Upper lobe of left lung (tissue), 6 donors: ENCODE results near the gene PTPRO. TPM values are rescaled to one million over a fixed set of nuclear protein-coding genes. Genes with fewer than 3 reads are reported as not detected.

Experiments used
- ATAC-seq, 2 donors: fragments of 200-7000 bp; cut with Tn5 transposase; one replicate each; pipeline ENCODE4 v1.9.1; 2022; ENCODE audit warnings: mild to moderate bottlenecking in 2 of 2, moderate library complexity in 2 of 2; ENCODE audit not compliant: low FRiP score in 2 of 2
- DNase-seq, 2 donors: peaks; one replicate each; pipeline ENCODE4 v3.0.0-alpha.2; 2019 to 2020
- H3K27ac ChIP-seq, 4 donors: fragments of 200-600 bp; sonication (generic); one replicate each; pipeline ENCODE4 v1.5.1; 2016 to 2019
- H3K27me3 ChIP-seq, 4 donors: fragments of 200-600 bp; sonication (generic); one replicate each; pipeline ENCODE4 v1.5.1; 2017 to 2019
- H3K36me3 ChIP-seq, 4 donors: fragments of 200-600 bp; sonication (generic); one replicate each; pipeline ENCODE4 v1.5.1; 2016 to 2019
- H3K4me1 ChIP-seq, 4 donors: fragments of 200-600 bp; sonication (generic); one replicate each; pipeline ENCODE4 v1.5.1; 2018 to 2019
- H3K4me3 ChIP-seq, 4 donors: fragments of 200-600 bp; sonication (generic); one replicate each; pipeline ENCODE4 v1.5.1; 2017 to 2019; ENCODE audit warnings: mild to moderate bottlenecking in 2 of 4, moderate library complexity in 1 of 4
- H3K9me3 ChIP-seq, 4 donors: fragments of 200-600 bp; sonication (generic); one replicate each; pipeline ENCODE4 v1.5.1; 2018 to 2019
- EP300 ChIP-seq, 4 donors: sonication (generic); formaldehyde crosslinking; IDR thresholded peaks; one replicate each; pipeline ENCODE4 v1.5.1; 2017; ENCODE audit warnings: antibody characterized with exemption in 4 of 4, control low read depth in 2 of 4
- POLR2A ChIP-seq, 4 donors: fragments of 450-650 bp; IDR thresholded peaks; one replicate each; pipeline ENCODE4 v1.5.1; 2016 to 2017; ENCODE audit warnings: antibody characterized with exemption in 4 of 4, mild to moderate bottlenecking in 2 of 4
- POLR2AphosphoS5 ChIP-seq, 2 donors: sonication (generic); formaldehyde crosslinking; IDR thresholded peaks; one replicate each; pipeline ENCODE4 v1.5.1; 2017; ENCODE audit warnings: antibody characterized with exemption in 2 of 2
- whole genome bisulfite sequencing, 2 donors: methylation state at CpG; one replicate each; pipeline ENCODE4 v1.1.5; 2017 to 2018; 5-methylcytosine and 5-hydroxymethylcytosine counted together
- total RNA-seq, 6 donors: library from RNA; depleted of rRNA in 4 of 6; stranded (reverse); fragments of >200 nt in 4 of 6; gene quantifications; one replicate each; pipeline versions ENCODE4 v1.1.0 to v1.2.1, GENCODE V29; 2016 to 2021
- TF ChIP-seq, protein P1 (sequence below), 6 experiments: fragments of 450-650 bp in 4 of 6; fragments of 200-600 bp in 2 of 6; sonication (generic) in 2 of 6; IDR thresholded peaks; one replicate each; pipeline ENCODE4 v1.5.1; 2016 to 2019; ENCODE audit warnings: antibody characterized with exemption in 6 of 6
- donor health status: DM: no; HTN: no; CAD: no; lungs with moderate emphysema.
- donor health status: DM: no; HTN: yes; CAD: no; lungs with severe emphysema.

The PTPRO gene
- total RNA-seq, 6 donors from 2014 or later: 3.6 to 19.0 (median 8.4) TPM

- ATAC-seq: no peak
- Histone ChIP-seq H3K9me3 (no peaks in the 10 kb centered on the region), H3K4me3 (no peak overlapping the region), H3K27ac (no peak overlapping the region), H3K27me3 (no peaks in the 10 kb centered on the region), H3K36me3 (no peaks in the 10 kb centered on the region), H3K4me1 (no peaks in the 10 kb centered on the region)
- DNase-seq: no peak
- WGBS, 2 donors: 92 to 96% methylated on average over 3 of the region's 3 CpGs
- TF ChIP-seq EP300 (IDR thresholded peaks at IDR 0.05) (no peak), POLR2AphosphoS5 (IDR thresholded peaks at IDR 0.05) (no peak), POLR2A (IDR thresholded peaks at IDR 0.05) (no peak)
- TF ChIP-seq, protein P1, sequence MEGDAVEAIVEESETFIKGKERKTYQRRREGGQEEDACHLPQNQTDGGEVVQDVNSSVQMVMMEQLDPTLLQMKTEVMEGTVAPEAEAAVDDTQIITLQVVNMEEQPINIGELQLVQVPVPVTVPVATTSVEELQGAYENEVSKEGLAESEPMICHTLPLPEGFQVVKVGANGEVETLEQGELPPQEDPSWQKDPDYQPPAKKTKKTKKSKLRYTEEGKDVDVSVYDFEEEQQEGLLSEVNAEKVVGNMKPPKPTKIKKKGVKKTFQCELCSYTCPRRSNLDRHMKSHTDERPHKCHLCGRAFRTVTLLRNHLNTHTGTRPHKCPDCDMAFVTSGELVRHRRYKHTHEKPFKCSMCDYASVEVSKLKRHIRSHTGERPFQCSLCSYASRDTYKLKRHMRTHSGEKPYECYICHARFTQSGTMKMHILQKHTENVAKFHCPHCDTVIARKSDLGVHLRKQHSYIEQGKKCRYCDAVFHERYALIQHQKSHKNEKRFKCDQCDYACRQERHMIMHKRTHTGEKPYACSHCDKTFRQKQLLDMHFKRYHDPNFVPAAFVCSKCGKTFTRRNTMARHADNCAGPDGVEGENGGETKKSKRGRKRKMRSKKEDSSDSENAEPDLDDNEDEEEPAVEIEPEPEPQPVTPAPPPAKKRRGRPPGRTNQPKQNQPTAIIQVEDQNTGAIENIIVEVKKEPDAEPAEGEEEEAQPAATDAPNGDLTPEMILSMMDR (IDR thresholded peaks at IDR 0.05): no peak
Observed at GRCh38 chr12:15443050-15443449, 120.7 kb downstream of the PTPRO start.

DNA sequence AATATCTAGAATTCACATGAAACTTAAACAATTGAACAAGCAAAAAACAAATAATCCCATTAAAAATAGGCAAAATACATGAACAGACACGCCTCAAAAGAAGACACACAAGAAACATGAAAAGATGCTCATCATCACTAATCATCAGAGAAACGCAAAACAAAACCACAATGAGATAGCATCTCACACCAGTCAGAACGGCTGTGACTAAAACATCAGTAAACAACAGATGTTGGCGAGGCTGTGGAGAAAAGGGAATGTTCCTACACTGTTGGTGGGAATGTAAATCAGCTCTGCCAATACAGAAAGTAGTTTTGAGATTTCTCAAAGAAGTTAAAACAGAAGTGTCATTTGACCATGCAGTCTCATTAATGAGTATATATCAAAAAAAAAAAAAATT lies 121.3 kb downstream of the PTPRO start:
- Histone ChIP-seq H3K4me1 (no peaks in the 10 kb centered on the region), H3K27me3 (no peaks in the 10 kb centered on the region)

DNA sequence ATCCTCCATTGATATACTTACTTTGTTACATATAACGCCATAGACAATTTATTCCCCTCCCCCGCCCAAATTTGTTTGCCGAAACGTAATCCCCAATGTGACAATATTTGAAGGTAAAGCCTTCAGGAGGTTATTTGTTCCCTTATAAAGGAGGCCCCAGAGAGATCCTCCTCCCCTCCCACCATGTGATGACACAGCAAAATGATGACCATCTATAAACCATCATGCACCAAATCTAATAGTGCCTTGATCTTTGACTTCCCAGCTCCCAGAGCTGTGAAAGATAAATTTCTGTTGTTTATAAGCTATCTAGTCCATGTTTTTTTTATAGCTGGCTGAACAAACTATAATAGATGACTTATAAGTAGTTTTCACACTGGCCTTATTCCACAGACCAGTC lies 122.2 kb downstream of the PTPRO start:
- no peak for TF ChIP-seq EP300 (IDR thresholded peaks at IDR 0.05)
- no peak for TF ChIP-seq POLR2A (IDR thresholded peaks at IDR 0.05)
- TF ChIP-seq POLR2AphosphoS5 (IDR thresholded peaks at IDR 0.05): no peak
- TF ChIP-seq, protein P1 (IDR thresholded peaks at IDR 0.05): no peak
- WGBS, 2 donors: 91 to 93% methylated on average over 4 of the region's 4 CpGs
- no peak for ATAC-seq
- H3K9me3 ChIP-seq: no peaks in the 10 kb centered on the region
- no peaks in the 10 kb centered on the region for H3K27me3 ChIP-seq
- H3K36me3 ChIP-seq: no peaks in the 10 kb centered on the region
- no peak overlapping the region for H3K4me3 ChIP-seq
- H3K27ac ChIP-seq: no peak overlapping the region
- DNase-seq: no peak
- H3K4me1 ChIP-seq: no peaks in the 10 kb centered on the region

More for the DNA sequence above, 121.3 kb downstream of the PTPRO start:
- no peak for ATAC-seq
- no peak overlapping the region for H3K4me3 ChIP-seq
- no peaks in the 10 kb centered on the region for H3K36me3 ChIP-seq
- no peak overlapping the region for H3K27ac ChIP-seq
- 71 to 73% methylated on average over 4 of the region's 4 CpGs for WGBS, 2 donors
- TF ChIP-seq, protein P1 (IDR thresholded peaks at IDR 0.05): no peak
- no peak for TF ChIP-seq EP300 (IDR thresholded peaks at IDR 0.05)
- TF ChIP-seq POLR2A (IDR thresholded peaks at IDR 0.05): no peak
- TF ChIP-seq POLR2AphosphoS5 (IDR thresholded peaks at IDR 0.05): no peak
- no peaks in the 10 kb centered on the region for H3K9me3 ChIP-seq
- DNase-seq: no peak

GRCh38 chr12:15446807-15447206 lies 124.5 kb downstream of the PTPRO start:
- no peak overlapping the region for H3K27ac ChIP-seq
- 71 to 78% methylated on average over 4 of the region's 4 CpGs for WGBS, 2 donors
- TF ChIP-seq EP300 (IDR thresholded peaks at IDR 0.05) (no peak), POLR2AphosphoS5 (IDR thresholded peaks at IDR 0.05) (no peak), POLR2A (IDR thresholded peaks at IDR 0.05) (no peak)
- TF ChIP-seq, protein P1 (IDR thresholded peaks at IDR 0.05): no peak
- no peaks in the 10 kb centered on the region for H3K36me3 ChIP-seq
- H3K4me3 ChIP-seq: no peak overlapping the region
- no peaks in the 10 kb centered on the region for H3K9me3 ChIP-seq
- no peaks in the 10 kb centered on the region for H3K4me1 ChIP-seq
- ATAC-seq: no peak
- H3K27me3 ChIP-seq: no peaks in the 10 kb centered on the region
- no peak for DNase-seq

GRCh38 chr12:15453613-15454012 lies 131.3 kb downstream of the PTPRO start:
- no peak for ATAC-seq
- Histone ChIP-seq H3K4me1 (no peaks in the 10 kb centered on the region), H3K27me3 (no peaks in the 10 kb centered on the region), H3K27ac (no peak overlapping the region), H3K9me3 (peaks cover 0 to 9% (median 6%) of the 10 kb centered on the region in 4 donors), H3K36me3 (no peaks in the 10 kb centered on the region), H3K4me3 (no peak overlapping the region)
- 31 to 50% methylated on average over 1 of the region's 1 CpG for WGBS, 2 donors
- TF ChIP-seq POLR2AphosphoS5 (IDR thresholded peaks at IDR 0.05): no peak
- TF ChIP-seq, protein P1 (IDR thresholded peaks at IDR 0.05): no peak
- no peak for TF ChIP-seq POLR2A (IDR thresholded peaks at IDR 0.05)
- TF ChIP-seq EP300 (IDR thresholded peaks at IDR 0.05): no peak
- no peak for DNase-seq
